Measurements from ENCODE around the gene ASRGL1. TPM values are rescaled to one million over a fixed set of nuclear protein-coding genes. Genes with fewer than 3 reads are reported as not detected.
"Not testable (repeated sequence)": the region's sequence is repeated elsewhere in the genome, so short reads cannot be mapped to it uniquely, and the experiment has no call there.

The ASRGL1 gene
- total and polyA plus RNA-seq, 3 experiments from 2014 or later = 2.7 to 6.5 (median 6.1) TPM

DNA sequence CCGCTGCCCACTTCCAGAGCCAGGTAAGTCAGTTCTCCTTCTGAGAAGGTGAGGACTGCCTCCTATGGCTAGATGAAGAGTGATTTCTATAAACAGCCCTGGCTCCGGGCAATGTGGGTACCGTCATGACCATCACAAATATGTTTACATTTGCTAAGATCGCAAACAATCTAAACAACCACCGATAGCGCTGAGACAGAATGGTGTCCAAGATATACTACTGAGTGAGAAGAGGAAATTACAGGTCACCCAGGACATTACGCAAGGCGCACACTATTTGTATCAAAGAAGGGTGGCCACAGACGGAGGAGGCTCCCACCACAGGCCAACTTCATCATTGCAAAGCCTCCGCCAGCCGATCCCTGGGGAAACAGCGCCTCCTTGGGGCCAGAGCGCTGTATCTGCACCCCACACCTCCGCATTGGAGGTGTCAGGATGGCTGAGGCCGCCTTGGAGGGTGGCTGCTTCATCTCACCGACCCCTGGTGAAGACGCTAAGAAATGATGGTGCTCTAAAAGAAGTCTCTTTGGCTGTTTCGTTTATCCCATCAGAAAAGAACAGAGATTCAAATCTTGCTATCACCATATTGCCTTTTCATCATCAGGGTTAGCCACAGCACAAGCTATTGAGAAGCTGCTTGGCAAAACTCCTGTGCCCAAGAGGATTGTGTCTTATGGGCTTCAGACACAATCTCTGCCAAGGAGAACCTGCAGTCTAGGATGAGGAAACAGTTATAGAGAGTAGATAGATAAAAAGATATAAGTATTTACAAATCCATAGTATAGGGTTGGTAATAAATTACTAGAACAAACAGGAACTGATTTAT is 12.3 kb upstream of the ASRGL1 start:
- H3K4me1 Mint-ChIP-seq = peaks cover 0 to 4% (median 0%) of the 10 kb centered on the region in 3 donors

DNA sequence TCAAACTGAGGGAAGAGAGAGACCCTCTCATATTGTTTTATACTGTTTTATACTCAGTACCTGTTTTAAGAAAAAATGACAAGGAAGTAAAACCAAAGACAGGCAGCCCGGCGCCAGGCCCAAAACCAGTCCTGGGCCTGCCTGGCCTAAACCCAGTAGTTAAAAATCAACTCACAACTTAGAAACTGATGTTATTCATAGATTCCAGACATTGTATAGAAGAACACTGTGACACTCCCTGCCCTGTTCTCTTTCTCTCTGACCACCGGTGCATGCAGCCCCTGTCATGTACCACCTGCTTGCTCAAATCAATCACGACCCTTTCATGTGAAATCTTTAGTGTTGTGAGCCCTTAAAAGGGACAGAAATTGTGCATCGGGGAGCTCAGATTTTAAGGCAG is 11.5 kb upstream of the ASRGL1 start:
- H3K27ac ChIP-seq (ENCODE audit: low read depth, low read length); H3K4me1 ChIP-seq (ENCODE audit: insufficient read depth, low read length); H3K27me3 ChIP-seq (ENCODE audit: insufficient read depth, low read length, poor library complexity, severe bottlenecking); H3K9me3 Mint-ChIP-seq; CTCF ChIA-PET; H3K4me3 ChIP-seq (ENCODE audit: low read length); H3K36me3 ChIP-seq (ENCODE audit: insufficient read depth, low read length); H3K9me3 ChIP-seq (ENCODE audit: low read length); POLR2A ChIA-PET; H3K4me1 Mint-ChIP-seq; H3K27ac Mint-ChIP-seq; H3K36me3 Mint-ChIP-seq; H3K4me3 Mint-ChIP-seq; DNase-seq: not testable (repeated sequence)
- H3K27me3 Mint-ChIP-seq = peaks cover 11 to 28% of the 10 kb centered on the region in 2 donors

More for the DNA sequence above, 12.3 kb upstream of the ASRGL1 start:
- Histone ChIP-seq H3K4me1 (ENCODE audit: insufficient read depth, low read length) (no peaks in the 10 kb centered on the region), H3K36me3 (ENCODE audit: insufficient read depth, low read length) (no peaks in the 10 kb centered on the region), H3K9me3 (ENCODE audit: low read length) (no peaks in the 10 kb centered on the region), H3K27ac (ENCODE audit: low read depth, low read length) (no peak overlapping the region), H3K27me3 (ENCODE audit: insufficient read depth, low read length, poor library complexity, severe bottlenecking) (no peaks in the 10 kb centered on the region), H3K4me3 (ENCODE audit: low read length) (no peak overlapping the region)
- H3K4me3 Mint-ChIP-seq = no peak overlapping the region
- no peak overlapping the region for H3K27ac Mint-ChIP-seq
- CTCF ChIA-PET = no interaction called here
- POLR2A ChIA-PET = no interaction called here
- no peaks in the 10 kb centered on the region for H3K9me3 Mint-ChIP-seq
- DNase-seq = peak; percentile 22 to 74 (median 41)
- no peaks in the 10 kb centered on the region for H3K36me3 Mint-ChIP-seq
- peaks cover 10 to 31% of the 10 kb centered on the region in 2 donors for H3K27me3 Mint-ChIP-seq

DNA sequence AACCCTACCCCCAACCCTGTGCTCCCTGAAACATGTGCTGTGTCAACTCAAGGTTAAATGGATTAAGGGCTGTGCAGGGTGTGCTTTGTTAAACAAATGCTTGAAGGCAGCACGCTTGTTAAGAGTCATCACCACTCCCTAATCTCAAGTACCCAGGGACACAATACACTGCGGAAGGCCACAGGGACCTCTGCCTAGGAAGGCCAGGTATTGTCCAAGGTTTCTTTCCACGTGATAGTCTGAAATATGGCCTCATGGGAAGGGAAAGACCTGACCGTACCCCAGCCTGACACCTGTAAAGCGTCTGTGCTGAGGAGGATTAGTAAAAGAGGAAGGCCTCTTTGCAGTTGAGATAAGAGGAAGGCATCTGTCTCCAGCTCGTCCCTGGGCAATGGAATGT is 10.5 kb upstream of the ASRGL1 start:
- H3K4me1 ChIP-seq (ENCODE audit: insufficient read depth, low read length); POLR2A ChIA-PET; H3K4me3 Mint-ChIP-seq; H3K4me3 ChIP-seq (ENCODE audit: low read length); H3K36me3 Mint-ChIP-seq; H3K27me3 ChIP-seq (ENCODE audit: insufficient read depth, low read length, poor library complexity, severe bottlenecking); H3K27ac ChIP-seq (ENCODE audit: low read depth, low read length); H3K9me3 ChIP-seq (ENCODE audit: low read length); H3K36me3 ChIP-seq (ENCODE audit: insufficient read depth, low read length); H3K9me3 Mint-ChIP-seq; DNase-seq; H3K27ac Mint-ChIP-seq; CTCF ChIA-PET; H3K4me1 Mint-ChIP-seq: not testable (repeated sequence)
- peaks cover 12 to 30% of the 10 kb centered on the region in 2 donors for H3K27me3 Mint-ChIP-seq

GRCh38 chr11:62327541-62327940 is 9.7 kb upstream of the ASRGL1 start:
- H3K4me3 Mint-ChIP-seq; H3K36me3 ChIP-seq (ENCODE audit: insufficient read depth, low read length); CTCF ChIA-PET; DNase-seq; H3K9me3 ChIP-seq (ENCODE audit: low read length); H3K9me3 Mint-ChIP-seq; H3K4me1 Mint-ChIP-seq; H3K4me3 ChIP-seq (ENCODE audit: low read length); H3K4me1 ChIP-seq (ENCODE audit: insufficient read depth, low read length); H3K27me3 ChIP-seq (ENCODE audit: insufficient read depth, low read length, poor library complexity, severe bottlenecking); H3K27ac Mint-ChIP-seq; H3K27ac ChIP-seq (ENCODE audit: low read depth, low read length); H3K36me3 Mint-ChIP-seq: not testable (repeated sequence)
- POLR2A ChIA-PET = interaction anchor here (0.7 kb wide), 1 partner anchor 67 kb away, joined by 7 read pairs; no protein-coding TSS in a partner anchor
- peaks cover 12 to 30% of the 10 kb centered on the region in 2 donors for H3K27me3 Mint-ChIP-seq

GRCh38 chr11:62331264-62331663 is 6.0 kb upstream of the ASRGL1 start:
- CTCF ChIA-PET = interaction anchor here (0.7 kb wide), 1 partner anchor 20 kb away, joined by 3 read pairs; no protein-coding TSS in a partner anchor
- H3K4me1 ChIP-seq (ENCODE audit: insufficient read depth, low read length); DNase-seq; POLR2A ChIA-PET; H3K36me3 Mint-ChIP-seq; H3K9me3 Mint-ChIP-seq; H3K4me1 Mint-ChIP-seq; H3K36me3 ChIP-seq (ENCODE audit: insufficient read depth, low read length); H3K9me3 ChIP-seq (ENCODE audit: low read length); H3K27ac ChIP-seq (ENCODE audit: low read depth, low read length); H3K4me3 ChIP-seq (ENCODE audit: low read length); H3K27me3 ChIP-seq (ENCODE audit: insufficient read depth, low read length, poor library complexity, severe bottlenecking); H3K27ac Mint-ChIP-seq; H3K4me3 Mint-ChIP-seq: not testable (repeated sequence)
- peaks cover 15 to 18% of the 10 kb centered on the region in 2 donors for H3K27me3 Mint-ChIP-seq

DNA sequence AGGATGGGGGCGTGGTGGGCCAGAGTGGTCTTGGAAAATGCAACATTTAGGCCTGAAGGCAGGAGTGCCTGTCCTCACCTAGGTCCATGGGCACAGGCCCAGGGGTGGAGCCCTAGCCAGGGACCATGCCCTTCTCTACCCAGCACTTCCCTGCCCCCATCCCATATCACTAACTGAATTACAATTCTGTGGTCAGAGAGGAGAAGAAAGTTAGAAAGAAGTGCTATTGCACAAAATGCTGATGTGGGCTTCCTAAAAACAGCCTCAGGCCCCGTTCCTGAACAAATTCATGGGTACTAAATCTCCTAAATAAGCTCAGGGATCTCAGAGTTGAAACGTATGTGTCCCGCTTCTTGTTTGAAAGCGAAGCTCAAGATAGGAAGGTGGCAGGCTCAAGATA is 3.5 kb upstream of the ASRGL1 start:
- Histone ChIP-seq H3K4me3 (ENCODE audit: low read length) (no peak overlapping the region), H3K4me1 (ENCODE audit: insufficient read depth, low read length) (peaks cover 4% of the 10 kb centered on the region), H3K36me3 (ENCODE audit: insufficient read depth, low read length) (no peaks in the 10 kb centered on the region), H3K9me3 (ENCODE audit: low read length) (no peaks in the 10 kb centered on the region), H3K27ac (ENCODE audit: low read depth, low read length) (no peak overlapping the region), H3K27me3 (ENCODE audit: insufficient read depth, low read length, poor library complexity, severe bottlenecking) (peaks cover 4% of the 10 kb centered on the region)
- Mint-ChIP-seq H3K36me3 (peaks cover 0 to 1% (median 0%) of the 10 kb centered on the region in 3 donors), H3K4me1 (peaks cover 8 to 14% (median 12%) of the 10 kb centered on the region in 3 donors), H3K9me3 (no peaks in the 10 kb centered on the region), H3K27me3 (peaks cover 13 to 14% of the 10 kb centered on the region in 2 donors), H3K4me3 (peak overlapping the region in 1 of 7 donors; percentile 18), H3K27ac (no peak overlapping the region)
- POLR2A ChIA-PET = no interaction called here
- CTCF ChIA-PET = no interaction called here
- no peak for DNase-seq

DNA sequence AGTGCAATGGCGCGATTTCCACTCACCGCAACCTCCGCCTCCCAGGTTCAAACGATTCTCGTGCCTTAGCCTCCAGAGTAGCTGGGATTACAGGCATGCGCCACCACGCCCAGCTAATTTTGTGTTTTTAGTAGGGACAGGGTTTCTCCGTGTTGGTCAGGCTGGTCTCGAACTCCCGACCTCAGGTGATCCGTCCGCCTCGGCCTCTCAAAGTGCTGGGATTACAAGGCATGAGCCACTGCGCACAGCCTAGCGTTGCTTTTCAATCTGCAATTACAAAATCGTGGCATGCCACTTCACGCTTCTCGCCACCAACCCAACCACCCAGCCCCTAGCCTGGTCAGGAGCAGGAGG is 322 bp upstream of the ASRGL1 start:
- POLR2A ChIA-PET; H3K9me3 ChIP-seq (ENCODE audit: low read length); H3K27me3 ChIP-seq (ENCODE audit: insufficient read depth, low read length, poor library complexity, severe bottlenecking); DNase-seq; H3K27me3 Mint-ChIP-seq; H3K9me3 Mint-ChIP-seq; H3K27ac ChIP-seq (ENCODE audit: low read depth, low read length); H3K36me3 Mint-ChIP-seq; H3K4me1 ChIP-seq (ENCODE audit: insufficient read depth, low read length); H3K36me3 ChIP-seq (ENCODE audit: insufficient read depth, low read length): not testable (repeated sequence)
- CTCF ChIA-PET = interaction anchor here (1.1 to 4.8 kb wide), 6 partner anchors 10 to 58 kb away, joined by 4 to 32 read pairs (median 6); no protein-coding TSS in a partner anchor
- Mint-ChIP-seq H3K4me3 (peak overlapping the region; percentile 87 to 97 (median 89)), H3K4me1 (peaks cover 8 to 19% (median 12%) of the 10 kb centered on the region in 3 donors), H3K27ac (peak overlapping the region in 4 of 8 donors; percentile 49 to 85 (median 67))
- peak overlapping the region; percentile 67 for H3K4me3 ChIP-seq (ENCODE audit: low read length)

- no peak overlapping the region for H3K27ac ChIP-seq (ENCODE audit: low read depth, low read length)
- ChIA-PET CTCF (interaction anchor here (0.9 to 4.8 kb wide), 9 partner anchors 9 to 57 kb away, joined by 3 to 32 read pairs (median 5); no protein-coding TSS in a partner anchor), POLR2A (interaction anchor here (0.6 kb wide), 1 partner anchor 50 kb away, joined by 4 read pairs; no protein-coding TSS in a partner anchor)
- peaks cover 4% of the 10 kb centered on the region for H3K4me1 ChIP-seq (ENCODE audit: insufficient read depth, low read length)
- peak overlapping the region; percentile 67 for H3K4me3 ChIP-seq (ENCODE audit: low read length)
- H3K9me3 Mint-ChIP-seq = no peaks in the 10 kb centered on the region
- peaks cover 4% of the 10 kb centered on the region for H3K27me3 ChIP-seq (ENCODE audit: insufficient read depth, low read length, poor library complexity, severe bottlenecking)
- H3K9me3 ChIP-seq (ENCODE audit: low read length) = no peaks in the 10 kb centered on the region
- peak overlapping the region; percentile 87 to 97 (median 89) for H3K4me3 Mint-ChIP-seq
- H3K27me3 Mint-ChIP-seq = peaks cover under 1 to 6% of the 10 kb centered on the region in 2 donors
- H3K27ac Mint-ChIP-seq = peak overlapping the region in 5 of 8 donors; percentile 1 to 90 (median 13)
- H3K36me3 ChIP-seq (ENCODE audit: insufficient read depth, low read length) = no peaks in the 10 kb centered on the region
- peaks cover 8 to 19% (median 12%) of the 10 kb centered on the region in 3 donors for H3K4me1 Mint-ChIP-seq
- H3K36me3 Mint-ChIP-seq = peaks cover 0 to 2% (median 0%) of the 10 kb centered on the region in 3 donors
- DNase-seq = no peak
Observed at GRCh38 chr11:62338218-62338617, 970 bp downstream of the ASRGL1 start.

Data from CD8-positive, alpha-beta memory T cell (primary cell).